GM19099 (cell line): ENCODE results near the gene MRPL53.

Experiments
- POLR2A ChIP-seq: IDR thresholded peaks from 3 replicates; pipeline ENCODE4 v1.6.1; 2011; ENCODE audit warnings: low read depth; ENCODE audit not compliant: insufficient read length; ENCODE audit errors: extremely low read depth

Gene MRPL53

GRCh38 chr2:74496997-74497776 lies 24.7 kb upstream of the MRPL53 start:
- no peak for TF ChIP-seq POLR2A

- TF ChIP-seq POLR2A, result no peak
Observed at GRCh38 chr2:74495440-74495839, 23.0 kb upstream of the MRPL53 start.

GRCh38 chr2:74493546-74493945 lies 21.1 kb upstream of the MRPL53 start:
- no peak for TF ChIP-seq POLR2A

- no peak for TF ChIP-seq POLR2A
Observed at GRCh38 chr2:74491648-74492544, 19.4 kb upstream of the MRPL53 start.

GRCh38 chr2:74489906-74490305 lies 17.4 kb upstream of the MRPL53 start:
- no peak for TF ChIP-seq POLR2A

- no peak for TF ChIP-seq POLR2A
Observed at GRCh38 chr2:74488643-74489481, 16.4 kb upstream of the MRPL53 start.

- TF ChIP-seq POLR2A, result no peak
Observed at GRCh38 chr2:74486141-74486540, 13.7 kb upstream of the MRPL53 start.

GRCh38 chr2:74482801-74483674 lies 10.6 kb upstream of the MRPL53 start, which contains the start of the genes CCDC142 and TTC31:
CCDC142 (minus strand) TSS chr2:74482998; CDS start chr2:74482837, 161 bp downstream.
TTC31 (plus strand) TSS chr2:74483081; CDS start chr2:74483096, 15 bp downstream.
- peak; percentile 80 for TF ChIP-seq POLR2A

- no peak for TF ChIP-seq POLR2A
Observed at GRCh38 chr2:74481961-74482800, 9.7 kb upstream of the MRPL53 start.

- TF ChIP-seq POLR2A, result no peak
Observed at GRCh38 chr2:74481431-74481830, 9.0 kb upstream of the MRPL53 start.

- TF ChIP-seq POLR2A, result no peak
Observed at GRCh38 chr2:74474899-74475298, 2.4 kb upstream of the MRPL53 start.

GRCh38 chr2:74474481-74474880 lies 2.0 kb upstream of the MRPL53 start:
- TF ChIP-seq POLR2A, result no peak

GRCh38 chr2:74472945-74473258 lies 422 bp upstream of the MRPL53 start:
- TF ChIP-seq POLR2A, result no peak
